WTC11 (cell line): ENCODE results near the gene ADAP1. TPM values are rescaled to one million over a fixed set of nuclear protein-coding genes. Genes with fewer than 3 reads are reported as not detected.
A peak's percentile ranks its signal among the peaks of the same experiment; 100 is the strongest.

Source experiments
- ATAC-seq: fragments of 200-7000 bp; cut with Tn5 transposase; 2 replicates; pipeline ENCODE4 v1.10.0; 2021; ENCODE audit warnings: mild to moderate bottlenecking, moderate library complexity
- CTCF ChIA-PET: fragments of 300-600 bp; sonication (Branson Sonifier 250); formaldehyde crosslinking; loops from one replicate; lab custom pipeline; 2021; ENCODE audit warnings: antibody characterized with exemption; lab: Charles Lee
- POLR2A ChIA-PET: fragments of 350-600 bp; sonication (Branson Sonifier 250); formaldehyde crosslinking; loops from one replicate; lab custom pipeline; 2021; ENCODE audit warnings: antibody characterized with exemption; lab: Charles Lee
- DNase-seq: peaks from one replicate; pipeline ENCODE4 v3.0.0; 2021; ENCODE audit warnings: low spot score
- H3K27ac Mint-ChIP-seq: 2 replicates; pipeline ENCODE4 v1.8.0; 2021; ENCODE audit warnings: mixed read lengths
- H3K27me3 Mint-ChIP-seq: 2 replicates; pipeline ENCODE4 v1.8.0; 2021; ENCODE audit warnings: low read depth, mild to moderate bottlenecking, moderate library complexity, mixed read lengths
- H3K36me3 Mint-ChIP-seq: 2 replicates; pipeline ENCODE4 v1.8.0; 2021; ENCODE audit warnings: mixed read lengths
- H3K4me1 Mint-ChIP-seq: 2 replicates; pipeline ENCODE4 v1.8.0; 2022; ENCODE audit warnings: mixed read lengths
- H3K4me3 Mint-ChIP-seq: 2 replicates; pipeline ENCODE4 v1.8.0; 2021; ENCODE audit warnings: mild to moderate bottlenecking, moderate library complexity, mixed read lengths
- H3K9me3 Mint-ChIP-seq: 2 replicates; pipeline ENCODE4 v1.8.0; 2021; ENCODE audit warnings: mixed read lengths
- EMX1 ChIP-seq: fragments of 250-450 bp; sonication (Bioruptor Pico); IDR thresholded peaks from 2 replicates; pipeline ENCODE4 v1.8.0; 2021; ENCODE audit warnings: mild to moderate bottlenecking
- FOXJ3 ChIP-seq: sonication (generic); formaldehyde crosslinking; IDR thresholded peaks from 2 replicates; pipeline ENCODE4 v1.9.0; 2021; ENCODE audit warnings: missing genetic modification reagents, mild to moderate bottlenecking, borderline replicate concordance
- FOXK1 ChIP-seq: sonication (generic); formaldehyde crosslinking; IDR thresholded peaks from 2 replicates; pipeline ENCODE4 v1.8.0; 2022; ENCODE audit warnings: mild to moderate bottlenecking, moderate library complexity, missing genetic modification reagents
- FOXP1 ChIP-seq: sonication (generic); formaldehyde crosslinking; IDR thresholded peaks from 2 replicates; pipeline ENCODE4 v1.8.0; 2022; ENCODE audit warnings: missing genetic modification reagents, mild to moderate bottlenecking, moderate library complexity, borderline replicate concordance
- MYBL2 ChIP-seq: sonication (generic); formaldehyde crosslinking; IDR thresholded peaks from 2 replicates; pipeline ENCODE4 v1.8.1; 2023; ENCODE audit warnings: mild to moderate bottlenecking, moderate library complexity, missing genetic modification reagents
- NR2C2 ChIP-seq: sonication (generic); formaldehyde crosslinking; IDR thresholded peaks from 2 replicates; pipeline ENCODE4 v1.8.0; 2022; ENCODE audit warnings: mild to moderate bottlenecking, missing genetic modification reagents
- RELA ChIP-seq: sonication (generic); formaldehyde crosslinking; IDR thresholded peaks from 2 replicates; pipeline ENCODE4 v1.8.1; 2022; ENCODE audit warnings: missing genetic modification reagents, mild to moderate bottlenecking, borderline replicate concordance
- RORB ChIP-seq: fragments of 250-450 bp; sonication (Bioruptor Pico); IDR thresholded peaks from 2 replicates; pipeline ENCODE4 v1.9.0; 2021; ENCODE audit warnings: mild to moderate bottlenecking
- SOX15 ChIP-seq: fragments of 250-450 bp; sonication (Bioruptor Pico); IDR thresholded peaks from 2 replicates; pipeline ENCODE4 v1.9.0; 2021; ENCODE audit warnings: mild to moderate bottlenecking
- ZNF121 ChIP-seq: sonication (generic); formaldehyde crosslinking; IDR thresholded peaks from 2 replicates; pipeline ENCODE4 v1.8.0; 2023; ENCODE audit warnings: missing genetic modification reagents
- ZNF138 ChIP-seq: sonication (generic); formaldehyde crosslinking; conservative IDR thresholded peaks from 2 replicates; pipeline ENCODE4 v1.8.1; 2022; ENCODE audit warnings: mild to moderate bottlenecking, moderate library complexity, missing genetic modification reagents
- total RNA-seq: library from RNA; stranded (reverse); gene quantifications from 3 replicates; pipeline ENCODE4 v1.2.3, GENCODE V29; 2021
- TF ChIP-seq, protein P1 (sequence below): sonication (generic); formaldehyde crosslinking; IDR thresholded peaks from 2 replicates; pipeline ENCODE4 v1.8.1; 2023; ENCODE audit warnings: mild to moderate bottlenecking, missing genetic modification reagents, moderate library complexity
- TF ChIP-seq, protein P2 (sequence below): sonication (generic); formaldehyde crosslinking; IDR thresholded peaks from 2 replicates; pipeline ENCODE4 v1.8.1; 2023; ENCODE audit warnings: mild to moderate bottlenecking, moderate library complexity, missing genetic modification reagents
- TF ChIP-seq, protein P3 (sequence below): sonication (generic); formaldehyde crosslinking; IDR thresholded peaks from 2 replicates; pipeline ENCODE4 v1.8.1; 2022; ENCODE audit warnings: mild to moderate bottlenecking, moderate library complexity, missing genetic modification reagents
- TF ChIP-seq, protein P4 (sequence below): sonication (generic); formaldehyde crosslinking; IDR thresholded peaks from 2 replicates; pipeline ENCODE4 v1.8.0; 2022; ENCODE audit warnings: mild to moderate bottlenecking, missing genetic modification reagents
- TF ChIP-seq, protein P5 (sequence below): sonication (generic); formaldehyde crosslinking; IDR thresholded peaks from 2 replicates; pipeline ENCODE4 v1.8.1; 2022; ENCODE audit warnings: missing genetic modification reagents, borderline replicate concordance

Gene ADAP1
- total RNA-seq, 1 experiment from 2014 or later, result 4.3 TPM

DNA sequence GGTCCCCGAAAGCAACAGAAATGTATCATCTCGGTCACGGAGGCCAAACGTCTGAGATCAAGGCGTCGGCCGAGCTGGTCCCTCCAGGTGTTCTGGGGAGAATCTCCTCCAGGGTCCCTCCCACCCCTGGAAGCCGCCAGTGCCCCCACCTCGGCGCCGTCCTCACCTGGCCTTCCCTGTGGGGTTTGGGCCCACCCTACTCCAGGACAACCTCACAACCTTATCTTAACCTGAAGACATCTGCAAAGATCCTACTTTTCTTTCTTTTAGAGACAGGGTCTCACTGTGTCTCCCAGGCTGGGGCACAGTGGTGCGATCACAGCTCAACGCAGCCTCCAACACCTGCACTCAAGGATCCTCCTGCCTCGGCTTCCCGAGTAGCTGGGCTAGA lies 33.4 kb downstream of the ADAP1 start (continued):
- TF ChIP-seq, protein P1, sequence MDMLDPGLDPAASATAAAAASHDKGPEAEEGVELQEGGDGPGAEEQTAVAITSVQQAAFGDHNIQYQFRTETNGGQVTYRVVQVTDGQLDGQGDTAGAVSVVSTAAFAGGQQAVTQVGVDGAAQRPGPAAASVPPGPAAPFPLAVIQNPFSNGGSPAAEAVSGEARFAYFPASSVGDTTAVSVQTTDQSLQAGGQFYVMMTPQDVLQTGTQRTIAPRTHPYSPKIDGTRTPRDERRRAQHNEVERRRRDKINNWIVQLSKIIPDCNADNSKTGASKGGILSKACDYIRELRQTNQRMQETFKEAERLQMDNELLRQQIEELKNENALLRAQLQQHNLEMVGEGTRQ (CRISPR knock-in tag), result no peak
- TF ChIP-seq RELA (no peak), NR2C2 (CRISPR knock-in tag) (no peak)
- TF ChIP-seq, all 79 proteins: peak for 0

DNA sequence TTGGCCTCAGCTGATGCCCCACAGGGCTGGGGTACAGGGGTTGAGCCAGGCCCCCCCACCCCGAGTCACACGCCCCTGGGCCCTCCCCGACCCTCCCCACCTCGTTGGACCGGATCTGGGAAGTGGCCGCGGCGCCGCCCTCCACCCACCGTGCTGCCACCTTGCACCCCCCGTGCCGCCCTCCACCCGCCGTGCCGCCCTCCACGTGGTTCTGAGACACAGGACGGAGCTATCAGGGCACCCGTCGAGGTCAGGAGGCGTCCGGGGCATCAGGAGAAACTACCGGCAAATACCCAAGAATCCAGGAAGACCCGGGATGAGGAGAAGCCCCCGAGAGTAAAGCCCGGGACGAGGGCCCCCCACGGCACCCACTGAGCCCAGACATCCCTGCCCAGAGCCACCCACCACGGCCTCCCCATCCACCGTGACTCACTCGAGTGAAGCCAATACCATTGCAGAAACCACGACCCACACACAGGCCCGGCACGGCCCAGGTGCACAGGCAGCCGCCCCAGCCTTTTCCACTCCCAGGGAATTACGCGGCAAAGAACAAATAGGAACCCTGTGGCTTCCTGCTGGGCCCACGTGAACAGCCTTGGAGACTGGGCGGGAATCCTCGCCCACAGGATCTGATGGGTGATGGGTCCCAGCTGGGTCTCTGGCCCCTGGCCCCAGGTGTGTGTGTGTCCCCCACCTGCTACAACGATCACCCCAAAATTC lies 34.0 kb downstream of the ADAP1 start:
- no peaks in the 10 kb centered on the region for H3K36me3 Mint-ChIP-seq
- ATAC-seq (no peak), DNase-seq (peak; percentile 11)
- no peaks in the 10 kb centered on the region for H3K4me1 Mint-ChIP-seq
- H3K9me3 Mint-ChIP-seq, result no peaks in the 10 kb centered on the region
- no peak overlapping the region for H3K27ac Mint-ChIP-seq
- no peak overlapping the region for H3K4me3 Mint-ChIP-seq
- TF ChIP-seq SOX15 (CRISPR knock-in tag) (no peak), FOXJ3 (no peak), MYBL2 (CRISPR knock-in tag) (no peak), ZNF138 (CRISPR knock-in tag) (no peak), EMX1 (CRISPR knock-in tag) (no peak)
- H3K27me3 Mint-ChIP-seq, result no peaks in the 10 kb centered on the region
- ChIA-PET POLR2A (no interaction called here), CTCF (interaction anchor here (0.6 kb wide), 1 partner anchor 112 kb away, joined by 7 read pairs; no protein-coding TSS in a partner anchor)

DNA sequence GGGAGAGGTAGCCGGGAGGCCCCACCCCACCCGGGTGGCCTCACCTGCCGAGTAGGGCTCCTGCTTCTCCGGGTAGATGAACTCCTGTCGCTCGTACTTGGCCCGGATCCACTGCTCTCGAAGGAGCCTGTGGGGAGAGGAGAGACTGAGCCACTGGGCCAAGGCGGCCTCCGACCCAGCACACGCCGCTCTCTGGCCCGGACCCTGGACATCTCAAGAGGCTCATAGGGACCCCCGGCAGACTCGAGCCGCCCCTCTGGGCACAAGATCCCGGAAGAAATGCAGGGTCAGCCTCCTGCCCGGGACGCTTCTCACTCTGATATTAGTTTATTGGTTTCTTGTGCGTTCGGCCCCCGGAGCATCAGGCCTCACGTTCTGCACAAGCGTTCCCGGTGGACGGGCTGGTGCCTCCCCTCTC lies 34.5 kb downstream of the ADAP1 start:
- Mint-ChIP-seq H3K9me3 (no peaks in the 10 kb centered on the region), H3K36me3 (no peaks in the 10 kb centered on the region), H3K27me3 (no peaks in the 10 kb centered on the region), H3K4me1 (no peaks in the 10 kb centered on the region), H3K4me3 (no peak overlapping the region), H3K27ac (no peak overlapping the region)
- peak; percentile 7 for DNase-seq
- TF ChIP-seq FOXK1 (CRISPR knock-in tag) (no peak), RORB (no peak), ZNF121 (CRISPR knock-in tag) (no peak)
- TF ChIP-seq, protein P2, sequence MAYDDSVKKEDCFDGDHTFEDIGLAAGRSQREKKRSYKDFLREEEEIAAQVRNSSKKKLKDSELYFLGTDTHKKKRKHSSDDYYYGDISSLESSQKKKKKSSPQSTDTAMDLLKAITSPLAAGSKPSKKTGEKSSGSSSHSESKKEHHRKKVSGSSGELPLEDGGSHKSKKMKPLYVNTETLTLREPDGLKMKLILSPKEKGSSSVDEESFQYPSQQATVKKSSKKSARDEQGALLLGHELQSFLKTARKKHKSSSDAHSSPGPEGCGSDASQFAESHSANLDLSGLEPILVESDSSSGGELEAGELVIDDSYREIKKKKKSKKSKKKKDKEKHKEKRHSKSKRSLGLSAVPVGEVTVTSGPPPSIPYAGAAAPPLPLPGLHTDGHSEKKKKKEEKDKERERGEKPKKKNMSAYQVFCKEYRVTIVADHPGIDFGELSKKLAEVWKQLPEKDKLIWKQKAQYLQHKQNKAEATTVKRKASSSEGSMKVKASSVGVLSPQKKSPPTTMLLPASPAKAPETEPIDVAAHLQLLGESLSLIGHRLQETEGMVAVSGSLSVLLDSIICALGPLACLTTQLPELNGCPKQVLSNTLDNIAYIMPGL (CRISPR knock-in tag), result no peak
- TF ChIP-seq, protein P3, sequence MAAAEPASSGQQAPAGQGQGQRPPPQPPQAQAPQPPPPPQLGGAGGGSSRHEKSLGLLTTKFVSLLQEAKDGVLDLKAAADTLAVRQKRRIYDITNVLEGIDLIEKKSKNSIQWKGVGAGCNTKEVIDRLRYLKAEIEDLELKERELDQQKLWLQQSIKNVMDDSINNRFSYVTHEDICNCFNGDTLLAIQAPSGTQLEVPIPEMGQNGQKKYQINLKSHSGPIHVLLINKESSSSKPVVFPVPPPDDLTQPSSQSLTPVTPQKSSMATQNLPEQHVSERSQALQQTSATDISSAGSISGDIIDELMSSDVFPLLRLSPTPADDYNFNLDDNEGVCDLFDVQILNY (CRISPR knock-in tag), result no peak
- ATAC-seq, result no peak
- ChIA-PET CTCF (no interaction called here), POLR2A (no interaction called here)

DNA sequence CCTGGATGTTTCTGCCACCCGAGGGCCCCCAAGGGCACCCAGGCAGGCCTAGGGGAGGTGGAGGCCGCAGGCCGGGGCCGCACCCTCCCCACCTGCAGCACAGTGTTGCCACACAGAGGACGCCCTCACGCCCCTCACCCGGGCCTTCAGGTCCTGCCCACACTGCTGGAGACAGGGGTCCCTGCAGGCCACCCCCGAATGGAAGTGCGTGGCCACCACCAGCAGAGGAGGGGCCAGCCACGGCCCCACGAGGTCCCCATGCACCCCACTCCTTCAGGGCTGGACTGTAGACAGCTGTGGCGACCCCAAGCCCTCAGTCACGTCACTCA lies 35.4 kb downstream of the ADAP1 start:
- ChIA-PET POLR2A (no interaction called here), CTCF (no interaction called here)
- H3K4me3 Mint-ChIP-seq, result no peak overlapping the region
- no peak for ATAC-seq
- DNase-seq, result peak; percentile 7
- no peaks in the 10 kb centered on the region for H3K36me3 Mint-ChIP-seq
- H3K9me3 Mint-ChIP-seq, result no peaks in the 10 kb centered on the region
- H3K27ac Mint-ChIP-seq, result no peak overlapping the region
- H3K4me1 Mint-ChIP-seq, result no peaks in the 10 kb centered on the region
- TF ChIP-seq, protein P4, sequence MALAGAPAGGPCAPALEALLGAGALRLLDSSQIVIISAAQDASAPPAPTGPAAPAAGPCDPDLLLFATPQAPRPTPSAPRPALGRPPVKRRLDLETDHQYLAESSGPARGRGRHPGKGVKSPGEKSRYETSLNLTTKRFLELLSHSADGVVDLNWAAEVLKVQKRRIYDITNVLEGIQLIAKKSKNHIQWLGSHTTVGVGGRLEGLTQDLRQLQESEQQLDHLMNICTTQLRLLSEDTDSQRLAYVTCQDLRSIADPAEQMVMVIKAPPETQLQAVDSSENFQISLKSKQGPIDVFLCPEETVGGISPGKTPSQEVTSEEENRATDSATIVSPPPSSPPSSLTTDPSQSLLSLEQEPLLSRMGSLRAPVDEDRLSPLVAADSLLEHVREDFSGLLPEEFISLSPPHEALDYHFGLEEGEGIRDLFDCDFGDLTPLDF (CRISPR knock-in tag), result no peak
- no peak for TF ChIP-seq FOXP1 (CRISPR knock-in tag)
- TF ChIP-seq, protein P5, sequence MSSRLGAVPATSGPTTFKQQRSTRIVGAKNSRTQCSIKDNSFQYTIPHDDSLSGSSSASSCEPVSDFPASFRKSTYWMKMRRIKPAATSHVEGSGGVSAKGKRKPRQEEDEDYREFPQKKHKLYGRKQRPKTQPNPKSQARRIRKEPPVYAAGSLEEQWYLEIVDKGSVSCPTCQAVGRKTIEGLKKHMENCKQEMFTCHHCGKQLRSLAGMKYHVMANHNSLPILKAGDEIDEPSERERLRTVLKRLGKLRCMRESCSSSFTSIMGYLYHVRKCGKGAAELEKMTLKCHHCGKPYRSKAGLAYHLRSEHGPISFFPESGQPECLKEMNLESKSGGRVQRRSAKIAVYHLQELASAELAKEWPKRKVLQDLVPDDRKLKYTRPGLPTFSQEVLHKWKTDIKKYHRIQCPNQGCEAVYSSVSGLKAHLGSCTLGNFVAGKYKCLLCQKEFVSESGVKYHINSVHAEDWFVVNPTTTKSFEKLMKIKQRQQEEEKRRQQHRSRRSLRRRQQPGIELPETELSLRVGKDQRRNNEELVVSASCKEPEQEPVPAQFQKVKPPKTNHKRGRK, result no peak
- no peaks in the 10 kb centered on the region for H3K27me3 Mint-ChIP-seq
